ENCODE results near the gene SHOC2.

SHOC2 gene

DNA sequence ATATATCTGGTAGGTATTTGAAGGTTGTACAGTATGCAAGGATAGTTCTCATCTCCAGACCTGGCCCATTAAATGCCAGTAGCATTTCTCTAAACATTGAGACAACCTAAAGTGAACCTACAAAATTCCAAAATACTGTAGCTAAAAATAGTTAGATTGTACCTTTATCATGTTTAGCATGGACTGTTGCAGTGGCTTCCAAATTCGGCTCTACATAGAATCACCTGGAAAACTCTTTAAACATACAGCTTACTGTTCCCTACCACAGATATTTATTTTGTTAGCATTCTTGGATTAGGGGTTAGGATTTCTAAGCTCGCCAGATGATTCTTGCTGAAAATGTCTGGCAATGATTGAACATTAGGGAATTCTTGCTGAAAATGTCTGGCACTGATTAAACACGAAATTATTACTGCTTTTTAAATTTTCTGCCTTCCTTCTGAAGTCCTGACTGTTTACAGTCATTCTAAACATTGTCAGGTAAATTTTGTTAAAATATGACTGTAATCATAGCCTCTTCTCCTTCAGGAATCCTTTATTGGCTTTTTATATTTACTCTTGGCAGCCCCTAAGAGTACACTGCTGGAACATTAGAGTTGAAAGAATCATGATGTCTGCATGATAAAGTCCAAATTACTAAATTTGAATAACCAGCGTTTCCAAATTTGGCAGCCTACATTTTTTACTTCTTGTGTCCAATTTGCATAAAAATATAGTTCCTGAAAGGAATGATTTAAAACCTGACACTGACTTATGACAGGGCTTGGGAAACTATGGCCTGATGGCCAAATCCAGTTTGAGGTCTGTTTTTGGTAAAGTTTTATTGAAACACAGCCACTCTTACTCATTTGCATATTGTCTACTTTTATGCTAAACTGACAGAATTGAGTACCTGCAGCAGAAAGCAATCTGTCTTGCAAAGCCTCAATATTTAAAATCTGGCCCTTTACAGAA, 40.3 kb downstream of the SHOC2 start:
- Histone ChIP-seq H3K4me3 (ENCODE audit: low read length) (no peak overlapping the region), H3K27me3 (ENCODE audit: insufficient read depth, low read length) (no peaks in the 10 kb centered on the region), H3K27ac (ENCODE audit: low read depth, low read length) (no peak overlapping the region), H3K36me3 (ENCODE audit: insufficient read depth, low read length) (no peaks in the 10 kb centered on the region), H3K9ac (ENCODE audit: low read depth, low read length) (no peak overlapping the region), H3K9me3 (ENCODE audit: insufficient read depth, low read depth, low read length) (no peaks in the 10 kb centered on the region), H3K4me1 (ENCODE audit: insufficient read depth, low read length) (no peaks in the 10 kb centered on the region)
- 85% methylated on average over 3 of the region's 4 CpGs for WGBS

DNA sequence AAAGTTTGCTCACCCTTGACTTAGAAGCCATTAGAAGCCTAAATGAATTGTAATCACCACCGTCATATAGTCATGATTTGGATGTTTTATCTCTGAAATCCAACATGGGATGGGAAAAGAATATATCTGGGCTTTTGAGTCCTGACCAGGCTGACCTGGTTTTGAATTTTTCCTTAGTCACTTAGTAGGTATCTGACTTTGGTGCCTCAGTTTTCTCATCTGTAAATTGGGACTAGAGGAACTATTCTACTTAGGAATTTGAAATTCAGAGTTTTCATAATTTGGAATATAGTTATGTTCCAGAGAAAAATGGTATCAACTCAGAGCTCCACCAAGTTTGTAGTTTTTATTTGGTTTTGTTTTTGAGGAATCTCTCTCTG, 40.9 kb downstream of the SHOC2 start:
- Histone ChIP-seq H3K4me1 (ENCODE audit: insufficient read depth, low read length) (no peaks in the 10 kb centered on the region), H3K27ac (ENCODE audit: low read depth, low read length) (no peak overlapping the region), H3K4me3 (ENCODE audit: low read length) (no peak overlapping the region), H3K27me3 (ENCODE audit: insufficient read depth, low read length) (no peaks in the 10 kb centered on the region), H3K9ac (ENCODE audit: low read depth, low read length) (no peak overlapping the region), H3K9me3 (ENCODE audit: insufficient read depth, low read depth, low read length) (no peaks in the 10 kb centered on the region), H3K36me3 (ENCODE audit: insufficient read depth, low read length) (no peaks in the 10 kb centered on the region)
- 100% methylated on average over 1 of the region's 1 CpG for WGBS

GRCh38 chr10:110962443-110962842, 43.0 kb downstream of the SHOC2 start:
- 89% methylated on average over 2 of the region's 2 CpGs for WGBS
- H3K4me1 ChIP-seq (ENCODE audit: insufficient read depth, low read length), result no peaks in the 10 kb centered on the region
- no peak overlapping the region for H3K9ac ChIP-seq (ENCODE audit: low read depth, low read length)
- no peak overlapping the region for H3K27ac ChIP-seq (ENCODE audit: low read depth, low read length)
- H3K36me3 ChIP-seq (ENCODE audit: insufficient read depth, low read length), result no peaks in the 10 kb centered on the region; the same call in 1 of the 2 replicates
- H3K9me3 ChIP-seq (ENCODE audit: insufficient read depth, low read depth, low read length), result no peaks in the 10 kb centered on the region
- H3K27me3 ChIP-seq (ENCODE audit: insufficient read depth, low read length), result no peaks in the 10 kb centered on the region
- H3K4me3 ChIP-seq (ENCODE audit: low read length), result no peak overlapping the region

DNA sequence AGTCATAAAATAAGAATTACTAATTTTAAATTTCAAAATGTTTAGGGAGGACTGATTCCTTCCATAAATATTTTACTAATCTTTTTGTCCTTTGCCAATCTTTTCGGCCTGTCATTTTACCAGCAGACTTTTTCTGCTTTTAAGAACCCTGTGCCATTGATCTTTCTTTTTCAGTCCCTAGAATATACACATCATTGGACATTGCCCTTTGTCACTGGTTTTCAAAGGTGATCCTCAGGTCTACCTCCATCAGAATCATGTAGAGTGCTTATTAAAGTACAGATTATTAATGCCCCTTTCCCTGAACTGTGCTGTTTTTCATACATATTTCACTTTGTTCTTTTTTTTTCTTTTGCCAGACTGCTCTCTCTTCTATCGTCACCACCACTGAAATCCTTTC, 43.8 kb downstream of the SHOC2 start:
- no peak overlapping the region for H3K27ac ChIP-seq (ENCODE audit: low read depth, low read length)
- no peaks in the 10 kb centered on the region for H3K9me3 ChIP-seq (ENCODE audit: insufficient read depth, low read depth, low read length)
- H3K27me3 ChIP-seq (ENCODE audit: insufficient read depth, low read length), result no peaks in the 10 kb centered on the region
- H3K4me1 ChIP-seq (ENCODE audit: insufficient read depth, low read length), result no peaks in the 10 kb centered on the region
- no peak overlapping the region for H3K4me3 ChIP-seq (ENCODE audit: low read length)
- no peaks in the 10 kb centered on the region; the same call in 1 of the 2 replicates for H3K36me3 ChIP-seq (ENCODE audit: insufficient read depth, low read length)
- WGBS, result 100% methylated on average over 2 of the region's 2 CpGs
- no peak overlapping the region for H3K9ac ChIP-seq (ENCODE audit: low read depth, low read length)

DNA sequence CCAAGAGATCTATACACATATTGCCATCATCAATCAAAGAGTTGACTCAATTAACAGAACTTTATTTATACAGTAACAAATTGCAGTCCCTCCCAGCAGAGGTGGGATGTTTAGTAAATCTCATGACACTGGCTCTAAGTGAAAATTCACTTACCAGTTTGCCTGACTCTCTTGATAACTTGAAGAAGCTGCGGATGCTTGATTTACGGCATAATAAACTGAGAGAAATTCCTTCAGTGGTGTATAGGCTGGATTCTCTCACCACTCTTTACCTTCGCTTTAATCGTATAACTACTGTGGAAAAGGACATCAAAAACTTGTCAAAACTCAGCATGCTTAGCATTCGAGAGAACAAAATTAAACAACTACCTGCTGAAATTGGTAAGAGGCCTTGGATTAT, 45.3 kb downstream of the SHOC2 start:
- WGBS, result 96% methylated on average over 5 of the region's 5 CpGs
- no peaks in the 10 kb centered on the region for H3K4me1 ChIP-seq (ENCODE audit: insufficient read depth, low read length)
- H3K9ac ChIP-seq (ENCODE audit: low read depth, low read length), result no peak overlapping the region
- H3K27ac ChIP-seq (ENCODE audit: low read depth, low read length), result no peak overlapping the region
- no peak overlapping the region for H3K4me3 ChIP-seq (ENCODE audit: low read length)
- H3K27me3 ChIP-seq (ENCODE audit: insufficient read depth, low read length), result no peaks in the 10 kb centered on the region
- H3K36me3 ChIP-seq (ENCODE audit: insufficient read depth, low read length), result no peaks in the 10 kb centered on the region; the same call in 1 of the 2 replicates
- no peaks in the 10 kb centered on the region for H3K9me3 ChIP-seq (ENCODE audit: insufficient read depth, low read depth, low read length)

GRCh38 chr10:110965216-110965615, 45.8 kb downstream of the SHOC2 start:
- H3K27ac ChIP-seq (ENCODE audit: low read depth, low read length), result no peak overlapping the region
- H3K4me1 ChIP-seq (ENCODE audit: insufficient read depth, low read length), result no peaks in the 10 kb centered on the region
- H3K9me3 ChIP-seq (ENCODE audit: insufficient read depth, low read depth, low read length), result no peaks in the 10 kb centered on the region
- H3K36me3 ChIP-seq (ENCODE audit: insufficient read depth, low read length), result no peaks in the 10 kb centered on the region; the same call in 1 of the 2 replicates
- H3K27me3 ChIP-seq (ENCODE audit: insufficient read depth, low read length), result no peaks in the 10 kb centered on the region
- no peak overlapping the region for H3K9ac ChIP-seq (ENCODE audit: low read depth, low read length)
- H3K4me3 ChIP-seq (ENCODE audit: low read length), result no peak overlapping the region

- WGBS, result 100% methylated on average over 1 of the region's 1 CpG
- Histone ChIP-seq H3K36me3 (ENCODE audit: insufficient read depth, low read length) (no peaks in the 10 kb centered on the region; the same call in 1 of the 2 replicates), H3K27ac (ENCODE audit: low read depth, low read length) (no peak overlapping the region)
These were observed 46.7 kb downstream of the SHOC2 start for GRCh38 chr10:110966146-110966545.

GRCh38 chr10:110967009-110967630, 47.7 kb downstream of the SHOC2 start:
- Histone ChIP-seq H3K9me3 (ENCODE audit: insufficient read depth, low read depth, low read length) (no peaks in the 10 kb centered on the region), H3K4me1 (ENCODE audit: insufficient read depth, low read length) (no peaks in the 10 kb centered on the region), H3K9ac (ENCODE audit: low read depth, low read length) (no peak overlapping the region), H3K36me3 (ENCODE audit: insufficient read depth, low read length) (no peaks in the 10 kb centered on the region; the same call in 1 of the 2 replicates), H3K4me3 (ENCODE audit: low read length) (no peak overlapping the region), H3K27ac (ENCODE audit: low read depth, low read length) (no peak overlapping the region), H3K27me3 (ENCODE audit: insufficient read depth, low read length) (no peaks in the 10 kb centered on the region)
- 93% methylated on average over 1 of the region's 3 CpGs for WGBS

More at GRCh38 chr10:110966146-110966545, 46.7 kb downstream of the SHOC2 start:
- Histone ChIP-seq H3K4me3 (ENCODE audit: low read length) (no peak overlapping the region), H3K27me3 (ENCODE audit: insufficient read depth, low read length) (no peaks in the 10 kb centered on the region), H3K9ac (ENCODE audit: low read depth, low read length) (no peak overlapping the region), H3K4me1 (ENCODE audit: insufficient read depth, low read length) (no peaks in the 10 kb centered on the region), H3K9me3 (ENCODE audit: insufficient read depth, low read depth, low read length) (no peaks in the 10 kb centered on the region)

DNA sequence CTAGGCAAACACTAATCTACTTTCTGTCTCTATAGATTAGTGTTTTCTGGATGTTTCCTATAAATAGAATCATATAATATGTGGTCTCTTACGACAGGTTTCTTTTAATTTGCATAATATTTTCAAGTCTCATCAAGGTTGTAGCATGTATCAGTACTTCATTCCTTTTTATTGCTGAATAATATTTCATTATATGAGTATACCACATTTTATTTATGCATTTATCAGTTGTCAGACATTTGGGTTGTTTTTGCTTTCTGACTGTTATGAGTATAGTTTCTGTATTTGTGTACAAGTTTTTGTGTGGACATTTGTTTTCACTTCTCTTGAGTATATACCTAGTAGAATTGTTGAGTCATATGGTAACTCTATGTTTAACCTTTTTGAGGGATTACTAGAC, 48.2 kb downstream of the SHOC2 start:
- Histone ChIP-seq H3K36me3 (ENCODE audit: insufficient read depth, low read length) (no peaks in the 10 kb centered on the region; the same call in 1 of the 2 replicates), H3K27me3 (ENCODE audit: insufficient read depth, low read length) (no peaks in the 10 kb centered on the region), H3K9me3 (ENCODE audit: insufficient read depth, low read depth, low read length) (no peaks in the 10 kb centered on the region), H3K27ac (ENCODE audit: low read depth, low read length) (no peak overlapping the region), H3K9ac (ENCODE audit: low read depth, low read length) (no peak overlapping the region), H3K4me3 (ENCODE audit: low read length) (no peak overlapping the region), H3K4me1 (ENCODE audit: insufficient read depth, low read length) (no peaks in the 10 kb centered on the region)
- WGBS, result no CpG with 5 or more reads among the region's 1 CpG

DNA sequence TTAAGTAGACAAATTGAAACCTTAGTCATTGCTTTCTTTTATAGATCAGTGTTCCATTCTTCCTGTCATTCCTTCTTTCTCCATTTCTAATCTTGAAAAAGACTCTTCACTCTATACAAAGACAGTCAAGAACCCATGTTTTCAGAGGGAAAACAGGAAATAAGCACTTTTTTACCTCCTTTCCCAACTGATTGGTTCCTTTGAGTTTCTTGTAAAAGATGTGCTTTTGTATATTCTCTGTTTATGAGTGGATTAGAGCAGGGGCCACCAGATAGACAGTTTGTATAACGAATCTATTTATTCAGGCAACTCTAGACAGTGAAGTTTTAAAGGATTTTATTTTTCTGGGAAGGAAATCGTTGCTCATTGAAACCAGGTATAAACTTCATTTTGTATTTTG, 49.8 kb downstream of the SHOC2 start:
- Histone ChIP-seq H3K27me3 (ENCODE audit: insufficient read depth, low read length) (no peaks in the 10 kb centered on the region), H3K36me3 (ENCODE audit: insufficient read depth, low read length) (no peaks in the 10 kb centered on the region; the same call in 1 of the 2 replicates), H3K4me1 (ENCODE audit: insufficient read depth, low read length) (no peaks in the 10 kb centered on the region), H3K9ac (ENCODE audit: low read depth, low read length) (no peak overlapping the region), H3K27ac (ENCODE audit: low read depth, low read length) (no peak overlapping the region), H3K4me3 (ENCODE audit: low read length) (no peak overlapping the region), H3K9me3 (ENCODE audit: insufficient read depth, low read depth, low read length) (no peaks in the 10 kb centered on the region)
- WGBS, result 94% methylated on average over 2 of the region's 2 CpGs

DNA sequence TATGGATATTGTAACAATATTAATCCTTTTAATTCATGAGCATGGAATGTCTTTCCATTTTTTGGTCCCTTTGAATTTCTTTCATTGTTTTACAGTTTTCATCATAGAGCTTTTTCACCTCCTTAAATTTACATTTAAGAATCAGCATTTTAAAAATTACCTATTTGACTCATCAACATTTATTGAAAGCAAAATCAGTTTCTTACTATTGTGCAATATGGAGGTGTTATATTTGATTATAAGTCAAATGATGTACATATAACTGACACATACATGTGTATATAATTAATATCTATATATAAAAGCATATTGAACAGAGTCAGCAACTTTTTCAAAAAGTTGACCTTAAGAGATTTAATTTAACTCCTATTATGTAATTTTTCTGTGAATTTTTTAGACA, 52.2 kb downstream of the SHOC2 start:
- no peak overlapping the region for H3K9ac ChIP-seq (ENCODE audit: low read depth, low read length)
- no peak overlapping the region for H3K27ac ChIP-seq (ENCODE audit: low read depth, low read length)
- H3K9me3 ChIP-seq (ENCODE audit: insufficient read depth, low read depth, low read length), result no peaks in the 10 kb centered on the region
- H3K27me3 ChIP-seq (ENCODE audit: insufficient read depth, low read length), result no peaks in the 10 kb centered on the region
- no peaks in the 10 kb centered on the region; the same call in 1 of the 2 replicates for H3K36me3 ChIP-seq (ENCODE audit: insufficient read depth, low read length)
- no peak overlapping the region for H3K4me3 ChIP-seq (ENCODE audit: low read length)
- no peaks in the 10 kb centered on the region for H3K4me1 ChIP-seq (ENCODE audit: insufficient read depth, low read length)
